GM23248 (cell line): ENCODE data around the gene PHC2. TPM values are rescaled to one million over a fixed set of nuclear protein-coding genes. Genes with fewer than 3 reads are reported as not detected.

Source experiments
- DNase-seq: peaks from one replicate; pipeline ENCODE4 v3.0.0-alpha.2; 2015
- H2AFZ ChIP-seq: fragments of 200-600 bp; sonication (generic); 2 replicates; pipeline ENCODE4 v1.6.1; 2016; ENCODE audit warnings: antibody characterized with exemption
- H3F3A ChIP-seq: fragments of 200-600 bp; sonication (generic); 2 replicates; pipeline ENCODE4 v1.6.1; 2016; ENCODE audit warnings: mild to moderate bottlenecking, antibody characterized with exemption, mixed run types; ENCODE audit not compliant: insufficient read depth
- H3K27ac ChIP-seq: fragments of 200-600 bp; sonication (generic); 2 replicates; pipeline ENCODE4 v1.5.1; 2016; ENCODE audit warnings: mild to moderate bottlenecking
- H3K27me3 ChIP-seq: fragments of 200-600 bp; sonication (generic); replicated peaks from 2 replicates; pipeline ENCODE4 v1.6.1; 2016; ENCODE audit warnings: mild to moderate bottlenecking; ENCODE audit not compliant: insufficient read depth
- H3K36me3 ChIP-seq: fragments of 200-600 bp; sonication (generic); 2 replicates; pipeline ENCODE4 v1.6.1; 2016; ENCODE audit warnings: low read depth, mild to moderate bottlenecking
- H3K4me1 ChIP-seq: fragments of 200-600 bp; sonication (generic); 2 replicates; pipeline ENCODE4 v1.6.1; 2016; ENCODE audit warnings: mild to moderate bottlenecking; ENCODE audit not compliant: insufficient read depth
- H3K4me2 ChIP-seq: fragments of 200-600 bp; sonication (generic); one replicate; pipeline ENCODE4 v1.6.1; 2016; ENCODE audit warnings: mild to moderate bottlenecking; ENCODE audit not compliant: unreplicated experiment
- H3K4me3 ChIP-seq: fragments of 200-600 bp; sonication (generic); 2 replicates; pipeline ENCODE4 v1.5.1; 2016; ENCODE audit warnings: mild to moderate bottlenecking
- H3K79me2 ChIP-seq: fragments of 200-600 bp; sonication (generic); 2 replicates; pipeline ENCODE4 v1.6.1; 2016; ENCODE audit warnings: mild to moderate bottlenecking; ENCODE audit not compliant: insufficient read depth
- H3K9ac ChIP-seq: fragments of 200-600 bp; sonication (generic); 2 replicates; pipeline ENCODE4 v1.6.1; 2016; ENCODE audit warnings: mild to moderate bottlenecking
- H3K9me2 ChIP-seq: fragments of 200-600 bp; sonication (generic); 2 replicates; pipeline ENCODE4 v1.6.1; 2016; ENCODE audit warnings: mixed run types, mild to moderate bottlenecking, moderate library complexity; ENCODE audit not compliant: insufficient read depth
- H3K9me3 ChIP-seq: fragments of 200-600 bp; sonication (generic); one replicate; pipeline ENCODE4 v1.6.1; 2017; ENCODE audit warnings: low read depth
- H4K20me1 ChIP-seq: fragments of 200-600 bp; sonication (generic); 2 replicates; pipeline ENCODE4 v1.6.0; 2016; ENCODE audit not compliant: insufficient read depth
- EZH2 ChIP-seq: fragments of 200-600 bp; sonication (generic); IDR thresholded peaks from 2 replicates; pipeline ENCODE4 v1.6.1; 2018; ENCODE audit warnings: antibody characterized with exemption, mild to moderate bottlenecking; ENCODE audit not compliant: insufficient read depth, poor library complexity, severe bottlenecking
- EZH2phosphoT487 ChIP-seq: fragments of 200-600 bp; sonication (generic); IDR thresholded peaks from 2 replicates; pipeline ENCODE4 v1.6.1; 2018; ENCODE audit warnings: antibody characterized with exemption, moderate library complexity, mild to moderate bottlenecking, low read depth; ENCODE audit not compliant: insufficient read depth
- whole genome bisulfite sequencing, 2 experiments: methylation state at CpG; one replicate each; pipeline ENCODE4 v1.1.6; 2015 to 2017; ENCODE audit warnings: low lambda C conversion rate in 2 of 2, low coverage in 1 of 2; ENCODE audit errors: missing lambda C conversion rate in 2 of 2; 5-methylcytosine and 5-hydroxymethylcytosine counted together
- in situ Hi-C: fragments of 300-500 bp; cut with MboI; formaldehyde crosslinking; loops from 2 replicates; pipeline ENCODE4 v1.15.0; 2020
- polyA plus RNA-seq: library from polyadenylated mRNA; unstranded; fragments of >200 nt; fragmentation: Nextera tagmentation; extraction: Ambion mirVana; gene quantifications from 2 replicates; pipeline ENCODE4 v1.2.1, GENCODE V29; 2016
- total RNA-seq: library from RNA; depleted of rRNA; stranded (reverse); fragments of >200 nt; shearing (Covaris generic); gene quantifications from 2 replicates; pipeline ENCODE4 v1.2.3, GENCODE V29; 2014

PHC2 gene
- total and polyA plus RNA-seq, 2 experiments from 2014 or later, result 15.1 to 74.7 TPM

DNA sequence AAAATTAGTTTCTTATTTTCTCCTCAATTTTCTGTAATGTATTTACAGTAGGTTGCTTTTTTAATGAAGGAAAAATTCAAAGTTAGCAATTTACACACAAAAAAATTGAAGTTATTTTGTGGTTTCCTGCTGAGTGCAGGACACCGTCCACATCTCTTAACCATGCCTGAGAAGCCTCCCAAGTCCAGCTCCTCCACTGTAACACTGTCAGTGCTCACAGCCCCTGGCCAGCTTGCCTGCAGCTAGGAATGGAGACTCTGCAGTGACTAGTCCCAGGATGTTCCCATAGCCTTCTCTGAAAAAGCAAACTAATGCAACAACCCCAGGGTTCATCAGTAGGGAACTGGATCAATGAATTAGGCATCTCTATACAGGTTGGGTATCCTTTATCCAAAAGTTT lies 113.5 kb downstream of the PHC2 start:
- H3K27ac ChIP-seq, result no peak overlapping the region
- H3K4me2 ChIP-seq, result no peak overlapping the region
- no peaks in the 10 kb centered on the region for H3K4me1 ChIP-seq
- no peaks in the 10 kb centered on the region for H3K9me3 ChIP-seq
- no peaks in the 10 kb centered on the region for H3K27me3 ChIP-seq
- H4K20me1 ChIP-seq, result no peaks in the 10 kb centered on the region
- no peak overlapping the region for H3K4me3 ChIP-seq
- peaks cover 17% of the 10 kb centered on the region for H3F3A ChIP-seq
- H3K36me3 ChIP-seq, result peaks cover 8% of the 10 kb centered on the region; the same call in 1 of the 2 replicates
- whole genome bisulfite sequencing, 2 experiments, result 19 to 33% methylated on average over 1 of the region's 1 CpG
- in situ Hi-C loops, result no loop called here
- H2AFZ ChIP-seq, result no peak overlapping the region
- DNase-seq, result peak; percentile 18
- TF ChIP-seq EZH2, result no peak
- TF ChIP-seq EZH2phosphoT487, result no peak
- no peaks in the 10 kb centered on the region for H3K79me2 ChIP-seq
- H3K9ac ChIP-seq, result no peak overlapping the region
- no peaks in the 10 kb centered on the region for H3K9me2 ChIP-seq

- no peak overlapping the region for H3K4me3 ChIP-seq
- no peaks in the 10 kb centered on the region for H3K9me2 ChIP-seq
- no peaks in the 10 kb centered on the region for H3K79me2 ChIP-seq
- no peaks in the 10 kb centered on the region for H3K27me3 ChIP-seq
- H2AFZ ChIP-seq, result no peak overlapping the region
- H3K4me1 ChIP-seq, result no peaks in the 10 kb centered on the region
- peaks cover 14% of the 10 kb centered on the region for H3F3A ChIP-seq
- no peak for DNase-seq
- peaks cover 3% of the 10 kb centered on the region; the same call in 1 of the 2 replicates for H3K36me3 ChIP-seq
- no peak overlapping the region for H3K27ac ChIP-seq
- no peak overlapping the region for H3K9ac ChIP-seq
- TF ChIP-seq EZH2phosphoT487 (no peak), EZH2 (no peak)
- H4K20me1 ChIP-seq, result no peaks in the 10 kb centered on the region
- WGBS, 2 experiments, result 44 to 48% methylated on average over 2 of the region's 2 CpGs
- no peak overlapping the region for H3K4me2 ChIP-seq
- H3K9me3 ChIP-seq, result no peaks in the 10 kb centered on the region
- in situ Hi-C loops, result no loop called here
These were observed 114.3 kb downstream of the PHC2 start for GRCh38 chr1:33316601-33317000.

DNA sequence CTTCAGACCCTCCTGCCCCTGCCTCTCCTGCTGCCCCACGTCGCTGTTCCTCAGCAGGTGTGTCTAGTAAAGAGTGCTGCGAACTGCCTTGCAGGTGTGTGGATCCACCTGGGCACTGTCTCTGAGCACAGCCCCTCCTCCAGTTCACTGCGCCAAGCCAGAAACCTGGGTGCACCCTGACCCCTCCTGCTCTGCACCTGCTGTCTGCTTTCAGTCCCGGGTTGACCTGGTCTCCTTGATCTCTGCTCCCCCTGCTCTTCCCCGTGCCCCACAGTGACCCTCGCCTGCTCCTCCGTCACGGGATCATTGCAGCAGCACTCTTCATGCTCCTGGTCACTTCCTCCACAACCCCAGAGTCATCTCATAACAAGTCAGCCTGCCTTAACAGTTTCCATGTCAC lies 116.5 kb downstream of the PHC2 start:
- H3K79me2 ChIP-seq, result no peaks in the 10 kb centered on the region
- in situ Hi-C loops, result no loop called here
- no peaks in the 10 kb centered on the region for H3K27me3 ChIP-seq
- H2AFZ ChIP-seq, result no peak overlapping the region
- no peak overlapping the region for H3K4me2 ChIP-seq
- no peak overlapping the region for H3K4me3 ChIP-seq
- H3K9me2 ChIP-seq, result no peaks in the 10 kb centered on the region
- TF ChIP-seq EZH2 (no peak), EZH2phosphoT487 (no peak)
- H3K4me1 ChIP-seq, result no peaks in the 10 kb centered on the region
- no peaks in the 10 kb centered on the region for H4K20me1 ChIP-seq
- no peaks in the 10 kb centered on the region for H3K36me3 ChIP-seq
- no peak for DNase-seq
- 89 to 97% methylated on average over 9 of the region's 9 CpGs for WGBS, 2 experiments
- H3F3A ChIP-seq, result peaks cover 10% of the 10 kb centered on the region; the same call in 1 of the 2 replicates
- H3K9me3 ChIP-seq, result no peaks in the 10 kb centered on the region
- H3K27ac ChIP-seq, result no peak overlapping the region
- no peak overlapping the region for H3K9ac ChIP-seq

- no peak overlapping the region for H3K27ac ChIP-seq
These were observed 118.5 kb downstream of the PHC2 start for GRCh38 chr1:33312413-33312749.

More at GRCh38 chr1:33312413-33312749, 118.5 kb downstream of the PHC2 start:
- Histone ChIP-seq H3K9me3 (no peaks in the 10 kb centered on the region), H3K9me2 (no peaks in the 10 kb centered on the region), H3K4me2 (no peak overlapping the region), H3K79me2 (no peaks in the 10 kb centered on the region), H4K20me1 (no peaks in the 10 kb centered on the region), H3K9ac (no peak overlapping the region), H3K27me3 (no peaks in the 10 kb centered on the region), H3K4me1 (no peaks in the 10 kb centered on the region), H3K4me3 (no peak overlapping the region), H3K36me3 (no peaks in the 10 kb centered on the region), H2AFZ (no peak overlapping the region), H3F3A (peaks cover 4% of the 10 kb centered on the region; the same call in 1 of the 2 replicates)
- in situ Hi-C loops, result no loop called here
- TF ChIP-seq EZH2, result no peak
- no peak for TF ChIP-seq EZH2phosphoT487
- 68 to 78% methylated on average over 4 of the region's 5 CpGs for WGBS, 2 experiments
- DNase-seq, result no peak
